Measurements from ENCODE around the gene AFF3. TPM values are rescaled to one million over a fixed set of nuclear protein-coding genes. Genes with fewer than 3 reads are reported as not detected.

Gene AFF3
- total RNA-seq, 4 donors from 2014 or later, result 8.5 to 77.2 (median 27.1) TPM

DNA sequence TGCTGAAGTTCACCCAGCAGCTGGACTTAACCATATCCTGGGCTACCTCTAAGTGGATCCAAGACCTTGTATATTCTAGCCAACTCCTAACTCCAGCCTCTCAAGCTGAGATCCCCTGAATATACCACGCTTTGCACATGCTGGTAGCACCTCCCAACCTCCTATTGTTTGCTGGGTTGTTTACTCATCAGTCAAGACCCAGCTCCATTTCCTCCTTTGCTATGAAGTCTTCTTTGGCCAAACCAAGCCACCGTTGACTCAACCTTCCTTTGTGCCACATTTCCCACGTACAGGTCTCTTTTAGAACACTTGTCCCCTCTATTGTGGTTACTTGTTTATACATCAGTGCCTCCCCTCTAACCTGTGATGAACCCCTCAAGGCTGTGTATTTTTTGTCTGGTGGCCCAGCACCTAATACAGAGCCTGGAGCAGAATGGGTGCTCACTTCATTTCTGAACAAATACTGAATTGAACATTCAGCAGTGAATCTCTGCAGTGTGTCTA lies 384.7 kb downstream of the AFF3 start:
- H3K36me3 ChIP-seq, result no peaks in the 10 kb centered on the region
- no peak for DNase-seq
- no peaks in the 10 kb centered on the region for H3K4me1 ChIP-seq
- H3K27me3 ChIP-seq, result no peaks in the 10 kb centered on the region
- no peak overlapping the region for H3K27ac ChIP-seq
- H3K9me3 ChIP-seq, result no peaks in the 10 kb centered on the region
- TF ChIP-seq, protein P1, sequence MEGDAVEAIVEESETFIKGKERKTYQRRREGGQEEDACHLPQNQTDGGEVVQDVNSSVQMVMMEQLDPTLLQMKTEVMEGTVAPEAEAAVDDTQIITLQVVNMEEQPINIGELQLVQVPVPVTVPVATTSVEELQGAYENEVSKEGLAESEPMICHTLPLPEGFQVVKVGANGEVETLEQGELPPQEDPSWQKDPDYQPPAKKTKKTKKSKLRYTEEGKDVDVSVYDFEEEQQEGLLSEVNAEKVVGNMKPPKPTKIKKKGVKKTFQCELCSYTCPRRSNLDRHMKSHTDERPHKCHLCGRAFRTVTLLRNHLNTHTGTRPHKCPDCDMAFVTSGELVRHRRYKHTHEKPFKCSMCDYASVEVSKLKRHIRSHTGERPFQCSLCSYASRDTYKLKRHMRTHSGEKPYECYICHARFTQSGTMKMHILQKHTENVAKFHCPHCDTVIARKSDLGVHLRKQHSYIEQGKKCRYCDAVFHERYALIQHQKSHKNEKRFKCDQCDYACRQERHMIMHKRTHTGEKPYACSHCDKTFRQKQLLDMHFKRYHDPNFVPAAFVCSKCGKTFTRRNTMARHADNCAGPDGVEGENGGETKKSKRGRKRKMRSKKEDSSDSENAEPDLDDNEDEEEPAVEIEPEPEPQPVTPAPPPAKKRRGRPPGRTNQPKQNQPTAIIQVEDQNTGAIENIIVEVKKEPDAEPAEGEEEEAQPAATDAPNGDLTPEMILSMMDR (IDR thresholded peaks at IDR 0.05), result no peak
- no peak for TF ChIP-seq POLR2A (IDR thresholded peaks at IDR 0.05)
- H3K4me3 ChIP-seq, result no peak overlapping the region
- intact Hi-C loops (cut with DNase I; ENCODE audit: low total_unique reads), result no loop called here

DNA sequence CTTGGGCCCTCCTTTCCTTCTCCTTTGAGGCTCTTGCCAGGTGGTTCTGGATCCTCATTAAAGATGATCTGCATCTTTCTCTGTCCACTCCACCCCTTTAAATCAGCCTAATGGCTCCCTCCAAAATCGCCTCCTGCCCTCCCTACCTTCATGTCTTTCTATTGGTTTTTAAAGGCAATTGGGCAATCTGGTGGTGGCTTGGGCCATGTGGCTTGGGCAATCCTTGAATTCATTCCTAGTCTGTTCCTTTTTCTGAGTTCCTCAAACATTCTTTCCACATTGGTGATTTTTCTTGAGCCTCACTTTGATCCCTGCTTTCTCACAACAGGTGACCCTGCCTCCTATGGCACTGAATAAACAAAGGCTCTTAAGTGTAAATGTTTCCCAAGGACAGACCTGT lies 386.3 kb downstream of the AFF3 start:
- no peak for TF ChIP-seq POLR2A (IDR thresholded peaks at IDR 0.05)
- DNase-seq, result no peak
- Histone ChIP-seq H3K4me3 (no peak overlapping the region), H3K36me3 (no peaks in the 10 kb centered on the region), H3K27me3 (no peaks in the 10 kb centered on the region), H3K9me3 (no peaks in the 10 kb centered on the region), H3K27ac (no peak overlapping the region), H3K4me1 (no peaks in the 10 kb centered on the region)
- intact Hi-C loops (cut with DNase I; ENCODE audit: low total_unique reads), result no loop called here

DNA sequence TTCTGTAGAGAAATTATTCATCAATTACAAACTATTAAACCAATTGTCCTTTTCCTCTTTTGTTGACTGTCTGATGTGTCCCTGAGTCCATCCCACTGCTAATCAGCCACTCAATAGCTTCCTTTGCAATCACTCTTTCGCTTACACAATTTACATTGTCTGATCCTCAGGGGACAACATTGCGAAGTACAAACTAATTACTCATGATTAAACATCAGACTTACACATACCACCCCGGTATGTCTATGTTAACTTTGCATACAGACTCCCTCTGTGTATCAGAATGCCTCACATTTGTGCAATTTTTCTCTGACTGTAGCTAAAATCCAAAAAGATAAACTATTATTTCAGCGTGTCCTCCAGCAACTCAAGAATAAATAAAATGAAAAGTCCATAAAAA lies 388.2 kb downstream of the AFF3 start:
- Histone ChIP-seq H3K27ac (no peak overlapping the region), H3K36me3 (no peaks in the 10 kb centered on the region), H3K4me3 (no peak overlapping the region), H3K4me1 (no peaks in the 10 kb centered on the region), H3K27me3 (no peaks in the 10 kb centered on the region), H3K9me3 (no peaks in the 10 kb centered on the region)
- intact Hi-C loops (cut with DNase I; ENCODE audit: low total_unique reads), result no loop called here
- TF ChIP-seq POLR2A (IDR thresholded peaks at IDR 0.05), result no peak
- TF ChIP-seq, protein P1 (IDR thresholded peaks at IDR 0.05), result no peak
- DNase-seq, result no peak

DNA sequence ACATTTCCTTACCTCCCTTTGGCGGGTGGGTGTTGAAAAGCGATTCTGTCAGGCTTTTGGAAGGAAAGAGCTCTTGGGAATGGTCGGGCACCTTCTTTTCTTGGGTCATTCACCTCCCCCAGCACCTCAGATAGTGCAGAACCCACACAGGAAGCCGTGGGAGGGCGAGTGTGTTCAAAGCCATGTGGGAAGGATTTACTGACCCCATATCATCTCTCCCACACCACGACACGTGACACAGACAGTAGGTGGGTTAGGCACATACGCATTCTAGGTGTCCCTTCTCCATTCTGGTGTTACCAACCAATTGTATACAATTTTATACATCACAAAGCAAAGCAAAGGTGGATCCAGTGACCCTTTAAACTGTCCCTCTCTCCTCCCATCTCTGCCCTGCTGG lies 388.9 kb downstream of the AFF3 start:
- H3K36me3 ChIP-seq, result peaks cover 0 to 2% of the 10 kb centered on the region in 2 donors
- no peak for DNase-seq
- no peak overlapping the region for H3K4me3 ChIP-seq
- intact Hi-C loops (cut with DNase I; ENCODE audit: low total_unique reads), result no loop called here
- no peak overlapping the region for H3K27ac ChIP-seq
- no peaks in the 10 kb centered on the region for H3K4me1 ChIP-seq
- no peaks in the 10 kb centered on the region for H3K27me3 ChIP-seq
- TF ChIP-seq, protein P1 (IDR thresholded peaks at IDR 0.05), result no peak
- no peak for TF ChIP-seq POLR2A (IDR thresholded peaks at IDR 0.05)
- H3K9me3 ChIP-seq, result no peaks in the 10 kb centered on the region

DNA sequence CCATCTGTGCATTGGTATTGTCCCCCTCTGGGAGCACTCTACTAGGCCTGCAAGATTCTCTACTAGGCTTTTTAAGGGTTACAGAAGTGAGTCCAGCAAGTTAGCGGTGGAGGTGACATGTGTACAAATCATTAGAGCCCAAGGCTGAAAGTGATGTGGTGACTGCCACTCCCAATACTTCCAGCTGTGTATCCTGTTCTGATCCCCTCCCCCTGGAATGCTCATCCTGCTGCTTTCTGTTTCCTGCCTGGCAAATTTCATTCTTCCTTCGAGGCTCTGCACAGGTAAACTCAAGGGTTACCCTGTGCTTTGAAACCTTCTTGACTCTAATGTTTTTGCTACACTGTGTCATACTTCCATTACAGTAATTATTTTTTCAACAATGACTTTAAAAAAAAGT lies 394.0 kb downstream of the AFF3 start:
- Histone ChIP-seq H3K27me3 (no peaks in the 10 kb centered on the region), H3K36me3 (peaks cover 0 to 2% of the 10 kb centered on the region in 2 donors), H3K4me1 (no peaks in the 10 kb centered on the region), H3K9me3 (no peaks in the 10 kb centered on the region), H3K27ac (no peak overlapping the region), H3K4me3 (no peak overlapping the region)
- intact Hi-C loops (cut with DNase I; ENCODE audit: low total_unique reads), result no loop called here
- no peak for DNase-seq
- TF ChIP-seq POLR2A (IDR thresholded peaks at IDR 0.05), result no peak
- TF ChIP-seq, protein P1 (IDR thresholded peaks at IDR 0.05), result no peak

DNA sequence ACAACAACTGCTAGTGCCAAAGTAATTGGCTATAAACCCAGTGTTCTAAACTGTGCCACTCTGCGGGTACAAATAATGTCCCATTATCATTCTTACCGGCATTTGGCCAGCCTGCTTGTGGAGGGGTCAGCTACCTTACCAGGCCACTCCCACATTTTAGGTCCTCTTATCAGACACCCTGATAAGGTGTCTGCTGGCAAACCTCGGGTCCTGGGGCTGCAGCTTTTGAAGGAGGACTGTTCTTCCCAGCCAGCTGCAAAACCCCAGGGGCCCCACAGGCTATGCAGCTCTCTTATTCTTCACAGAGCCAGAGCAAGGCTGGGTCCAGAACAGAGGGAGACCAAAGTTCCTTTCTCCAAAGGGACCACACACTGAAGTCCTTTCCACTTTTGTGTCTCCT lies 394.5 kb downstream of the AFF3 start:
- no peak for DNase-seq
- Histone ChIP-seq H3K27me3 (no peaks in the 10 kb centered on the region), H3K4me1 (no peaks in the 10 kb centered on the region), H3K36me3 (peaks cover 0 to 2% of the 10 kb centered on the region in 2 donors), H3K4me3 (no peak overlapping the region), H3K9me3 (no peaks in the 10 kb centered on the region), H3K27ac (no peak overlapping the region)
- intact Hi-C loops (cut with DNase I; ENCODE audit: low total_unique reads), result no loop called here
- TF ChIP-seq, protein P1 (IDR thresholded peaks at IDR 0.05), result no peak
- TF ChIP-seq POLR2A (IDR thresholded peaks at IDR 0.05), result no peak

Data from uterus (tissue), 4 donors.